ENCODE results near the gene CSKMT.
"Not testable (repeated sequence)": the region's sequence is repeated elsewhere in the genome, so short reads cannot be mapped to it uniquely, and the experiment has no call there.

CSKMT gene

DNA sequence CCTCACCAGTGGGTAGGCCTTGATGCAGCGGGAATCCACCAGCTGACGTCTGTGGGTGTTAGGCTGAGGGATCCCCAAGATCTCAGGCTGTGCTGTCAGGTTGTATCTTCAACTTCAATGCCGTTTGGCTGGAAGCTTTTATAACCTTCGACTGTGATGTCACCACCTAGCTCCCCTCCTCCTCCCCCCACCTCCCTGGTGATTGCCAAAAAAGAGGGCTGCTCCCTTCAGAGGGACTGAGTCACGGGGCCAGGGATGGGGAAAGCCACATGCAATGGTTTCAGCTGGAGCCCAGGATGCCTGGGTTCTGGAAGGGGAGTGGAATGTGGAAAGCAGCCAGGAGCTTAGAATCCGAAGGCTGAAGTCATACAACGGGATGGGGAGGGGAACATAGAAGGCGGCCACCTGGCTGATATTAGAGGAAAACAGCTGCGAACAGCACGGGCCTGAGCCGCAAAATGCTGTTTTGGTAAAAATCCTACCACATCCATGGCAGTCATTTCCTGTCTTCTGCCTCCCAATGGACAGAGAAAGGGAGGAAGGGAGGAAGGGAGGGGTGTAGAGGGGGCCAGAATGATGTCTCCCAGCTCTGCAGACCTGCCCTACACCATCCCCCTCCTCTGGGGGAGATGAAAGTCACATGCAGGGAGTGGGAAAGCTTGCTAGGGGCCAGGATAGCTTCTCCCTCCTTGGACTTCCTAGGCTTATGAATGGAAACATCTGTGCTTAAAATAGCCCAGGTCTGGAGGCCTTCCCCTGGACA, 24.5 kb downstream of the CSKMT start, which contains the start of gene LRRN4CL:
Gene LRRN4CL (minus strand): TSS at position 110 of the 763 bp plus-strand sequence. CDS start 1,022 bp downstream, outside the sequence.
- no peak within 1 kb of the TSS for H3K4me3 ChIP-seq (replicated peaks in 1 of 2; ENCODE audit: low read depth in 2 of 2, low read length in 2 of 2)
- TF ChIP-seq, protein P1, sequence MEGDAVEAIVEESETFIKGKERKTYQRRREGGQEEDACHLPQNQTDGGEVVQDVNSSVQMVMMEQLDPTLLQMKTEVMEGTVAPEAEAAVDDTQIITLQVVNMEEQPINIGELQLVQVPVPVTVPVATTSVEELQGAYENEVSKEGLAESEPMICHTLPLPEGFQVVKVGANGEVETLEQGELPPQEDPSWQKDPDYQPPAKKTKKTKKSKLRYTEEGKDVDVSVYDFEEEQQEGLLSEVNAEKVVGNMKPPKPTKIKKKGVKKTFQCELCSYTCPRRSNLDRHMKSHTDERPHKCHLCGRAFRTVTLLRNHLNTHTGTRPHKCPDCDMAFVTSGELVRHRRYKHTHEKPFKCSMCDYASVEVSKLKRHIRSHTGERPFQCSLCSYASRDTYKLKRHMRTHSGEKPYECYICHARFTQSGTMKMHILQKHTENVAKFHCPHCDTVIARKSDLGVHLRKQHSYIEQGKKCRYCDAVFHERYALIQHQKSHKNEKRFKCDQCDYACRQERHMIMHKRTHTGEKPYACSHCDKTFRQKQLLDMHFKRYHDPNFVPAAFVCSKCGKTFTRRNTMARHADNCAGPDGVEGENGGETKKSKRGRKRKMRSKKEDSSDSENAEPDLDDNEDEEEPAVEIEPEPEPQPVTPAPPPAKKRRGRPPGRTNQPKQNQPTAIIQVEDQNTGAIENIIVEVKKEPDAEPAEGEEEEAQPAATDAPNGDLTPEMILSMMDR (IDR thresholded peaks at IDR 0.05; ENCODE audit: low read depth, low read length): no peak
- peak; percentile 85 to 94 for DNase-seq (ENCODE audit: low read depth in 2 of 2)

DNA sequence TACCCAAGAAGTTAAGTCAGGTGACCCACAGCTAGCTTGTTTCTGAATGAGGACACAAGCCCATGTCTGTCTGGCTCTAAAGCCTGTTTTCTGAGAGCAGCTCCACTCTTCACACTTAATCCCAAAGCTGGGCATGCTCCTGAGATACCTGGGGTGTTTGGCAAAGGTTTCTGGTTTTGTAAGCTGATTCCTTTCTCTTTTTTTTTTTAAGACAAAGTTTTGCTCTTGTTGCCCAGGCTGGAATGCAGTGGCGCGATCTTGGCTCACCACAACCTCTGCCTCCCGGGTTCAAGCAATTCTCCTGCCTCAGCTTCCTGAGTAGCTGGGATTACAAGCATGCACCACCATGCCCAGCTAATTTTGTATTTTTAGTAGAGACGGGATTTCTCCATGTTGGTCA, 28.5 kb downstream of the CSKMT start:
- H3K4me3 ChIP-seq (replicated peaks in 1 of 2; ENCODE audit: low read depth in 2 of 2, low read length in 2 of 2); DNase-seq (ENCODE audit: low read depth in 2 of 2): not testable (repeated sequence)

DNA sequence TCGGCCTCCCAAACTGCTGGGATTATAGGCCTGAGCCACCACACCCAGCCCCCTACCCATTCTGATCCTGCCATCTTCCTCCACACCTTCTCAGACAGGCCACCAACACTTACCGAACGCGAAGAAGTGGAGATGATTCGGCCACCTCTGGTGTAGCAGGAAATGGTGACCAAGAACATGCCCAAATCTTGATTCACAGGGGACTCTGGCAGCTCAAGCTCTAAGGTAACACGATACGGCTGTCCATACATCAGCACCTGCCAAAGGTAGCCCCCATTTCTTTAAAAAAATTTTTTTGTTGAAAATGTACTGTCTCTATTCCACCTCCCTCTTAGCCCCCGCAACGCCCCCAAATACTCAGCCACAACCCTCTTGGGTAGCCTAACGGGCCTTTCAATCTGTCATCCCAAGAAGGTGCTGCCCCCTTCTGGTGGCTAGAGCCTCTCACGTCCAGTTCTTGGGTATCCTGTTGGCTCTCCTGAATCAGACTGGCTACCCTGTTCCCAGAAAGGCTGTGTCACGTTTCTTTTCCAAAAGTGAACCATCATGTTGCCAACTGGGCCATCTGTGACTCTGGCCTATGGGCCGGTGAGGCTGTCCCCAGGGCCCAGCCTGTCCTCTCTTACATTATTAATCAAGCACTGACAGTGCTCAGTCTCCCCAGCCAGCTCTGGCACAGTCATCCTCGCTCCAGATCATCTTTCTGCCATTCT, 29.5 kb downstream of the CSKMT start:
- peak; percentile 91 for DNase-seq (ENCODE audit: low read depth in 2 of 2)
- TF ChIP-seq, protein P1 (IDR thresholded peaks at IDR 0.05; ENCODE audit: low read depth, low read length): peak; percentile 87
- H3K4me3 ChIP-seq (replicated peaks in 1 of 2; ENCODE audit: low read depth in 2 of 2, low read length in 2 of 2): no peak overlapping the region

DNA sequence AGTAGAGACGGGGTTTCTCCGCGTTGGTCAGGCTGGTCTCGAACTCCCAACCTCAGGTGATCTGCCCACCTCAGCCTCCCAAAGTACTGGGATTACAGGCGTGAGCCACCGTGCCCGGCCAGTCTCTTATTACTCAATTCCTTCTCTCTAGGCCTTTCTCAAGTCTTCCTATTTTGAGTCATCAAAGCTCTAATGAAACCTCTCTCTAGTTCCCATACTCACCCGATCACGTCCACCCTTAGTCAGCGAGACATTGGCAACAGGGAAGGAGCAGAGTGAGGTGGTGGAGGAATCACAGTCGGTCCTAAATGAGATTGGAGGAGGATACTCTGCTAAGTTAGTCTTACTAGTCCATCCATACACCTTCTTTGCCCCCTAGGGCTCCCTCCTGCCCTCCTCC, 37.1 kb downstream of the CSKMT start:
- DNase-seq (ENCODE audit: low read depth in 2 of 2): no peak
- TF ChIP-seq, protein P1 (IDR thresholded peaks at IDR 0.05; ENCODE audit: low read depth, low read length): no peak

DNA sequence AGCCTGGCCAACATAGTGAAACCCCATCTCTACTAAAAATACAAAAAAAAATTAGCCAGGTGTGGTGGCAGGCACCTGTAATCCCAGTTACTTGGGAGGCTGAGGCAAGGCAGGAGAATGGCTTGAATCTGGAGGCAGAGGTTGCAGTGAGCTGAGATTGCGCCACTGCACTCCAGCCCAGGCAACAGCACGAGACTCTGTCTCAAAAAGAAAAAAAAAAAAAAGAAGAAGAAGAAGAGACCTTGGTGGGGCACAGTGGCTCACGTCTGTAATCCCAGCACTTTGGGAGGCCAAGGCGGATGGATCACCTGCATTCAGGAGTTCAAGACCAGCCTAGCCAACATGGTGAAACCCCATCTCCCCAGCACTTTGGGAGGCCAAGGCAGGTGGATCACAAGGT, 38.8 kb downstream of the CSKMT start:
- not testable (repeated sequence) for H3K4me3 ChIP-seq (replicated peaks in 1 of 2; ENCODE audit: low read depth in 2 of 2, low read length in 2 of 2); DNase-seq (ENCODE audit: low read depth in 2 of 2)

More for the DNA sequence above, 37.1 kb downstream of the CSKMT start:
- no peak overlapping the region for H3K4me3 ChIP-seq (replicated peaks in 1 of 2; ENCODE audit: low read depth in 2 of 2, low read length in 2 of 2)

DNA sequence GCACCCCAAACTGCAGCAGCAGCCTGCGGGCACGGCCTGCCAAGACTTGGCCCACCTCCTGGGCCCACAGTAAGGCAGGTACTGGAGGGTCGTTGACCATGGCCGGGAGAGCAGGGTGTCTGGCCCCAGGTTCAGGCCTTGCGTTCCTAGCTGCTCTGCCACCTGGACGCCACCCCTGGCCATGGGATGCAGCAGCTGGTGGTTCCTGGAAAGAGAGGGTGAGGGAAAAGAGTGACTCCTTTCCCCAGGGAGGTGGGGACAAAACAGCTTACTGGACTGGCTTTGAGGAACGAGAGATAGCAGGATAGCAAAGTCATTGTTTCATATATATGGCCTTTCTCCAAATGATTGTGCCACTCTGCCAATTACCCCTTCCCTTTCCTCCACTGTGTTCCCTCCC, 40.3 kb downstream of the CSKMT start:
- peak in 1 of 2 donors; percentile 33 for DNase-seq (ENCODE audit: low read depth in 2 of 2)
- TF ChIP-seq, protein P1 (IDR thresholded peaks at IDR 0.05; ENCODE audit: low read depth, low read length): no peak
- peak overlapping the region; percentile 62 to 71 for H3K4me3 ChIP-seq (replicated peaks in 1 of 2; ENCODE audit: low read depth in 2 of 2, low read length in 2 of 2)

DNA sequence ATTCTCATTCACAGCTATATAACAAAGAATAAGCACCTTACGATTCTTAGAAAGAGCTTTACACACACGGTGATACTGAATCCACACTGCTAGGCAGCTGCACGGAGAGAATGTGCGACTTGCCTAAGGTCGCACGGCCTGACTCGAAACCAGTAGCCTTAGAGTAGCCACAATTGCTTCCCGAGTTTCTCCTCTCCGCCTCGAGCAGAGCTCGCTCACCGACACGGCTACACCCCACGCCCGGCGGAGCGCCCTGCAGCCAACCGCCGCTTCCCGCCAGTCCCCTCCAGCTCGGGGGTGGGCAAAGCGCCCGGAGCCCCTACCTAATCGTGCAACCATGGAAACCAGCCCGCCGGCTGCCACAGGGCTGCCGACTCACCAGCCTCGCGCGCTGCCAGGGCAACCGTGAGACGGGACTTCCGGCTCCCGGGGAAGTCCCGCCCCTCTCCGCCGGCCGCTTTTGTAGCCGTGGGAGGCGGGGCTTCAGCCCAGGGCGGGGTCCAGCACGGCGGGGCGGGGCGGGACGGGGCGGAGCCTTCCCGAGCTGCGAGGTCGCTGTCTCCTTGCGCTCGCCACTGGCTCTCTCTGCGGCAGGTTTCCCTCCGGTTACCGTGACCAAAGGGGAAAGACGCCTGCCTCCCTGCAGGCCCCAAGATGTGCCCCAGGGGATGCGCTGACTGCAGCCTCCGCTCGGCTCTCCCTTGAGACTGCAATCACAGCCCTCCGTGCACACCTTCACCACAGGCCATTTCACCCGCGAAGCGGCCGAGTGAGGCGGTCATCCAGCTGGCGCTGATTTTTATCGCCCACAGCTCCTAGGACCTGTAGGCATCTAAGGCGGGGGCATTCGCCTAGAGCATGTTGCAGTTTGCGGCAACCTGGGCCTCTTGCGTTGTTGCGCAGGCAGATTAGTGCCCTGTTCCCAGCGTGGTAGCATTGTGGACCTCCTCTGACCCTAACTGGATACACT, 41.1 kb downstream of the CSKMT start:
- DNase-seq (ENCODE audit: low read depth in 2 of 2): peak; percentile 92 to 97
- H3K4me3 ChIP-seq (replicated peaks in 1 of 2; ENCODE audit: low read depth in 2 of 2, low read length in 2 of 2): peak overlapping the region; percentile 62 to 71
- TF ChIP-seq, protein P1 (IDR thresholded peaks at IDR 0.05; ENCODE audit: low read depth, low read length): no peak

All from cardiac fibroblast (primary cell).